HG03066 (cell line): Measurements from ENCODE around the gene SLC39A11.

Experiments used
- ATAC-seq: cut with Tn5 transposase; IDR thresholded peaks from one replicate; pipeline ENCODE4 v1.9.1; 2021; ENCODE audit warnings: low read depth; ENCODE audit not compliant: unreplicated experiment

The SLC39A11 gene

DNA sequence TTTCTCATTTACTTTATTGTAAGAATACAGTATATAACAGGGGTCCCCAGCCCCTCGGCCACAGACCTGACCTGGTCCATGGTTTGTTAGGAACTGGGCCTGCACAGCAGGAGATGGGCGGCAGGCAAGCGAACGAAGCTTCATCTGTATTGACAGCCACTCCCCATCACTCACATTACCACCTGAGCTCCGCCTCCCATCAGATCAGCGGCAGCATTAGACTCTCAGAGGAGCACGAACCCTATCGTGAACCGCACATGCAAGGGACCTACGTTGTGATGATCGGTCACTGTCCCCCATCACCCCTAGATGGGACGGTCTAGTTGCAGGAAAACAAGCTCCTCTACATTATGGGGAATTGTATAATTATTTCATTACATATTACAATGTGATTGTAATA, 410.6 kb downstream of the SLC39A11 start:
- ATAC-seq: no peak

DNA sequence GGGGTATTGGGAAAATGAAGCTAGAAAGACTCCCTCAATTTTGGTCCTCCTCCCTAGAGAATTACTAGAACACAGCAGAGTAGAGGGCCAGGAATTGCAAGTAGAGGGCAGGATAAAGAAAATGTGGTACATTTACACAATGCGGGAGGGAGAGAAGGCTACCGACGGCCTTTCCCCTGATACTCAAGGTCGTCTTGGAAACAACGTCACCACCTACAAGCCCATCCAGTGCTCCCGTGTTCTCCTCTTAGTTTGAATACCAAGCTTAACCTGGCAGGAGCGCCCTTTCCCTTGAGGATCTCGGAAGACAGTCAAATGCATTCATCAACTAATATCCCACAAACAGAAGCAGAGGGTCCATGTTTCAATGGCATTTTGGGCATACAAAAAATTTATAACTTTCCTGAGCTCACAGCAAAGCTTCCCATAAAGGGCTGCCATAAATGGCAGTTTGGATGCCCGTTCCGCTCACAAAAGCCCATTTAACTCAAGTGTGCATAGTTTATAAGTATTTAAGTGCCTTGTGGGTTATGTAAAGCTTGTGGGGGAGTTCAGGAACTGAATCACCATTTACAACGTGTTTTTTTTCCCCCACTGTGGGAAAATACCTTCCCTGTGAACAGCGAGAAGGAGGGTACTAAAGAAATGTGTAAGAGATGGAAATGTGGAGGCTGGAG, 414.6 kb downstream of the SLC39A11 start:
- no peak for ATAC-seq

DNA sequence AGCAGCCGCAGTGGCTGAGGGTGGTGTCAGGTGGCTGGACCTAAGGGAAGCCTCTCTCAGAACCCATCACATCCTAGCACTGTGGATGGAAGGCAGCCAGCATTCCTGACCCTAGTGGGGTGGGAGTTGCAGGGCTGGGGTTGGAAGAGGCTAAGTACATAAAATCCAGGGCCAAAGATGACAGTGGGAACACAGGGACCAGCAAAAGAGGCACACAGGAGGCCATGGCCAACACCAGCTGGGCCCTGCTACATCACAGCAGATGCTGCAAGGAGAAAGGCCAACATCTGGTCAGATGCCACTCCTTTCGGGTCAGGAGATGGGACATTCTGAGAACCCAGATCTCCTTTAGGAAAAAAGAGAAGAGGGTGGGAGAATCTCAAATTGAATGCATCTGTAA, 415.4 kb downstream of the SLC39A11 start:
- no peak for ATAC-seq

DNA sequence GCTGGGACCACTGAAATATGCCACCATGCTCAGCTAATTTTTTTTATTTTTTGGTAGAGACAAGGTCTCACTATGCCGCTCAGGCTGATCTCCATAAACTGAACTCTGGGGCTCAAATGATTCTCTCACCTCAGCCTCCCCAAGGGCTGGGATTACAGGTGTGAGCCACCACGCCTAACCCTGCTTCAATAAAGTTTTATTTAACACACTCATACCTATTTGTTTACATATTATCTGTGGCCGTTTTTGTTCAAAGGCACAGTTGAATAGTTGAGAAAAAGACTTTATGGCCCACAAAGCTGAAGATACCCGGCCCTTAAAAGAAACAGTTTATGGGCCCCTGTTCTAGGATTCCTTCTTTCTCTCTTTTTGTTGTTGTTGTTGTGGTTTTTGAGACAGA, 419.8 kb downstream of the SLC39A11 start:
- ATAC-seq: no peak

DNA sequence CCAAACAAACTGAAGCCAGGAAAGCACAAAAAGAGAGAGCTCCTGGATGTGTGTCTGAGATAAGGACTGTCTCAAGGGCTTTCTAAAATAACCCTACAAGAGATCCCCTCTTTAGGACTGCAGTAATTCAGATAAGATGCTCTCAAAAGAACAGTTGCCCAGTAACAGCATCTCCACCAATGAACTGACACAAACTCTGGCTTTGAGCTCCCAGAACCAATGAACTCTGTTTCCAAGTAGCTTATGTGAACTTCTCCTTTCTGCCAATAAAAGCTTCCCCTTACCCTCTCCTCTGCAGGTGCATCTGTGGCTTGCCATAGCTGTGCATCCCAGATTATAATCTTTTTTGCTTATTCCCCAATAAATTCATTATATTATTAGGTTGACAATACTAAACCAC, 421.5 kb downstream of the SLC39A11 start:
- no peak for ATAC-seq

DNA sequence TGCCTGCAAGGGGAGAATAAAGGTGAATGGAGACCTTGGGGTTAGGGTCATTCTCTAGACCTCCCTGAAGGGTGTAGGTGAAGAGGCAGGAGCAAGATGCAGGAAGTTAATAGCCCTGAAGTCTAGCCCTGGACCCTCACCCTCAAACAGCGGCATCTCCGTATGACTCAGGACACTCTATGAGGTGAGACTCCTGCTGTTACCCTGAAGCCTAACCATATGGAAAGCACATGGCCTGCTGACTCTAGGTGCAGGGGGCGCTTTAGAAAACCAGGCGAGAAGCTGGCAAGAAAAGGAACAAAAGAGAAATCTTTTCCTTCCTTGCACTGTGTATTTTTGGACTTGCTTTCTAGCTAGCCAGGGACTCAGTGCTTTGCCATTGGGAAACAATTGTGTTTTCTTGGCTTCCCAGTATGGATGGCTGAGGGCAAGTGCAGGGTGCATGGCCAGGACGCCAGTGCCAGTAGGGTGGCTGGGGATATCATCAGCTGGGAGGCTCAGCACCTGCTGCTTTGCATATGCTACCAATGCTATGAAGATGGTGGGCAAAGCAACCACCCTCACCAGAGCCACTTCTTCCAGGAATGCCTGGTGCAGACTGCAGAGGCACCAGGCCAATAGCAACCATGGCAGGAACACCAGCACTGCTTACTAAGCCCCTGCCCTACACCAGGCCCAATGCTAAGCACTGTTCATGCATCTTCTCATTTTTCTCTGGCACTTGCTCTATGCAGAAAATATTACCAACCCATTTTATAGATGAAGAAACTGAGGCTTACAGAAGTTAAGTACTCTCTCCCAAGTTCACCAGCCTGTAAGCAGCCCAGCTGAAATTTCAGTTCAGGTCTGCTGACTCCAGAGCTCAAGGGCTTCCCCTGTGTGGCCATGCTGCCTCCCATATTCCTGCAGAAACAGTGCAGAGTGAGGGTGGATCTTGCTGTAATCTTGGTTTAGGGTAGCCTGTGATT, 425.1 kb downstream of the SLC39A11 start:
- no peak for ATAC-seq

DNA sequence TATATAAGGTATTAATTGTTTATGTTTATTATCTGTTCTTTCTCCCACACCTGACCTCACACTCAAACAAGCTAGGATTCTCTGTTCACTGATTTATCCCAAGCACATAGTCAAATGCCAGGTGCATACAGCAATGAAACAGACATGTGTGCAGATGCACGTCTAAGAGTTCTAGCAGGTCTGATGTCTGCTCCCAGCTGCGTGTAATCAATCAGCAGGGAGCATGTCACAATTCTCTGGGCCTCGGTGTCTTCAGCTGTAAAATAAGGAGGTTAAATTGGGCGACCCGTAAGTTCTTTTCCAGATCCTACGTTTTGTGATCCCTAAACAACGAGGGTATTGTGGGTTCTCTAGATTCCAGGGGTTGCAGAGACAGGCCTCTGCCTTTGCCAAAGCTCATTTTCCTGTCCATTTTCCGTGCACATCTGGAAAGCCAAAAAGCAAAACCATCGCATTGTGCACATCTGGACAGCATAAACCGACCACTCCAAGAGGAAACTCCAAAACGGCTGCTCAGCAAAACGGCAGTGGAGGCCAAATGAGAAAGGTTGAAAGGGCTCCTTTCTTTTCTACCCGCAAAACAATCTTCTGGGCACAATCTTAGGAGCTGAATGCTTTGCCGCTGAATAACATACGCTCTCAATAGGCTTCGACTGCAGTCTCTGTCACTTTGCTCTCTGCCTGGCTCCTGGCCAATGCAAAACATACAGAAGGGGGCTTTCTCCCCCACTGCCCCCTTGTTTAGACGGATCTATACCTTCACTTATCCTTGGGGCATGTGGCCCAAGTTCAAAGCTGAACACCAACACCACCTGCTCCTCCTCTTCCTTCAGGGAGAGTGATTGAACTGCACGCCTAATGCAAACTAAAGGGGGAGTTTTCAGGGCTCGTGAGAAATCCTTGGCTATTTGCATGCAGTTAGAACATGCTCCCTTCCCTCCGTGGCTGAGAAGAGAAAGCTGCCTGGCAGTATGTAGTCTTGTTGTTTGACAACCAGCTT, 426.3 kb downstream of the SLC39A11 start:
- no peak for ATAC-seq

DNA sequence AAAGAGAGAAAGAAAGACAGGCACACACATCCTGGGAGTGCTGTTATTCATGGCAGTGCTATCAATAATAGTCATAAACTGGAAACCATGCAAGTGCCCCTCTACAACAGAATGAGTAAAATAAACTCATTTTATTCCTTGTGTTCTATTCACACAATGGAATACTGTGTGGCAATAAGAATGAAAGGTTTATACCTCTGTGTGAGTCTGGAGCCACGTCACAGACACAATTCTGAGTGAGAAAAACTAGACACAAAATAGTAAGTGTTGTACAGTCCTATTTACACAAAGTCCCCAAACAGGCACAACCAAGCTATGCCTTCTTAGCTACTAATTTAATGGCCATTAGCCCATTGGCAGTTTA, 429.7 kb downstream of the SLC39A11 start:
- no peak for ATAC-seq

DNA sequence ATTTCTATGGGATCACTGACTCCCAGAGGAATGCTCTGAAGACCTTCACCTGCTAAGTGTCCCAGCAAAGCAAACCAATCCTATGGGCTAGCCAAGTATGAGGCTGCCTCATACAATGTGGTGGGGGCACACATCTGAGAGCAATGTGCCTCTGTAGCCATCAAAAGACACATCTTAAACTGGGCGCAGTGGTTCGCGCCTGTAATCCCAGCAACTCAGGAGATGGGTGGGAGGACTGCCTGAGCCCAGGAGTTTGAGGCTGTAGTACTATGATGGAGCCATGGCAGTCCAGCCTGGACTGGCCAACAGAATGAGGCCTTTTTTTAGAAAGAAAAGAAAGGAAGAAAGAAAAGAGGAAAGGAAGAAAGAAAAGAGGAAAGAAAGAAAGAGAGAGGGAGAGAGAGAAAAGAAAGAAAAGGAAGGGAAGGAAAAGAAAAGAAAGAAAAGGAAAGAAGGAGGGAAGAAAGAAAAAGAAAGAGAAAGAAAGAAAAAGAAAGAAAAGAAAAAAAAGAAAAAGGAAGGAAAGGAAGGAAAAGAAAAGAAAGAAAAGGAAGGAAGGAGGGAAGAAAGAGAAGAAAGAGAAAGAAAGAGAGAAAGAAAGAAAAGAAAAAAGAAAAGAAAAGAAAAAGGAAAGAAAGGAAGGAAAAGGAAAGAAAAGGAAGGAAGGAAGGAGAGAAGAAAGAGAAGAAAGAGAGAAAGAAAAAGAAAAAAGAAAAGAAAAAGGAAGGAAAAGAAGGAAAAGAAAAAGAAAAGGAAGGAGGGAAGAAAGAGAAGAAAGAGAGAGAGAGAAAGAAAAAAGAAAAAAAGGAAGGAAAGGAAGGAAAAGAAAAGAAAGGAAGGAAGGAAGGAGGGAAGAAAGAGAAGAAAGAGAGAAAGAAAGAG, 430.3 kb downstream of the SLC39A11 start:
- no peak for ATAC-seq

DNA sequence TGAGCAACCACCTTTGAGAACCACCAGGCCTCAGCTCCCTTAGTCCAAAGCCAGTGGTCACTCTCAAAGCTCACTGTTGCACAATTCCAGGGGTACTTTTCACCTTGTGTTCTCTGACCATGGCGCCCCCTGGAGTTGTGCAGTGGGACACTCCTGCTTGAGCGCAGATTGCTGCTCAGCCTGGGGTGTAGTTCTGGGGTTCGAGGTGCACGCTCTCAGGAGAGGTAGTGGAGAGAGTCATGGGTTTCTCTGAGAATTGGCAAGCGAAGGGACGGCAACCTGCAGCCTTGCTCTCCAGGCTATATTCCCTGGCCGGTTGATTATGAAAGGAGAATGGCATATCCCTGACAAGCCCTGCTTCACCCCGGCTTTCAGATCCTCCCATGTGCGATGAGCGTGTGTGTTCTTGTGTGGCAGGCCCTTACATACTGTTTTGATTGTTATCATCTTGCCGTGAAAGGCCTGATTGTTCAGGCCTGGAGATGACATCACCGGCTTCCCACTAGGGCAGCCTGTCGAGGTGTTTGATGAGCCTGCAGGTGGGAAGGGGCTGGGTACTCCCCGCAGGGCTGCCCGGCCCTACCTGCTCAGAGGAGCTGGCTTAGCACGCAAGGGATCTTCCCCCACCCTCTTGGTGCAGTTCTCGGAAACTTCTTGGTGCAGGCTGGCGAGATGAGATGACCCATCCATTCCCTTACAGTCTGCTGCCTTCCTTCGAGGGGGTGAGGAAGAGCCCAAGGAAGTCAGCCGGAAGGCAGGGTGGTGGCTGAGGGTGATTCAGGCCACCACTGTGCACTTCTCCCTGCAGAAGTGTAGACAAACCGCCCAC, 431.2 kb downstream of the SLC39A11 start:
- ATAC-seq: no peak

DNA sequence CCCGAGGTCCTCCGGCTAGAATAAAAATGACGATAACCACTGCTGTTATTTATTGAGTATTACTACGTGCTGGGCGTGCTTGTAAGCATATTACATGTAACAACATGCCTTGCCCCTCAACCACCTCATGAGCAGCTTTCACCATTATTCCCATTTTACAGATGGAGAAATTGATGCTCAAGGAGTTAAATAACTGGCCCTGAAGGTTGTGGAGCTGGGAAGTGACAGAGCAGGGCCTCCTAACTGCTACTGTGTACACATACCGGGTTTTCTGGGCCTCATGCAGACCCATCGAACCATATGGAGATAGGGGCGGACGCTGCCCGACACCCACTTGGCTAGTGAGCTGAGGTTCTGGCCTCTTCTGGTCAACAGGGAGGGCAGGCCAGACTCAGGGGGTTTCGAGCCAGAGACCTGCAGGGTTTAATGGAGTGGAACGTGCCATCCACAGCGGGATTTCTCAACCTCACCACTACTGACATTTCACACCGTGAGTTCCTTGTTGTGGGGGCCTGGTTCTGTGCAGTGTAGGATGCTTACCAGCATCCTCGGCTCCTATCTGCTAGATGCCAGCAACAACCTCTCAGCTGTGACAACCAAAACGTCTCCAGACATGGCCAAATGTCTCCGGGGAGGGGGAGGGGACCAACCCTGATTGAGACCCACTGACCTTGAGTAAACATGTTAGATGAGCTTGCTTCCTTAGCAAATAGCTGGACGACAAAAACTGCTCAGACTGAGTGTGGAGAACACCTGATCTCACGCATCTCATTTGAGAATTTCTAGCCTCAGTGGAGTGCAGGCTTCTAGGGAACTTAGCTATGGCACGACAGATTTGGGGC, 432.0 kb downstream of the SLC39A11 start:
- ATAC-seq: no peak

DNA sequence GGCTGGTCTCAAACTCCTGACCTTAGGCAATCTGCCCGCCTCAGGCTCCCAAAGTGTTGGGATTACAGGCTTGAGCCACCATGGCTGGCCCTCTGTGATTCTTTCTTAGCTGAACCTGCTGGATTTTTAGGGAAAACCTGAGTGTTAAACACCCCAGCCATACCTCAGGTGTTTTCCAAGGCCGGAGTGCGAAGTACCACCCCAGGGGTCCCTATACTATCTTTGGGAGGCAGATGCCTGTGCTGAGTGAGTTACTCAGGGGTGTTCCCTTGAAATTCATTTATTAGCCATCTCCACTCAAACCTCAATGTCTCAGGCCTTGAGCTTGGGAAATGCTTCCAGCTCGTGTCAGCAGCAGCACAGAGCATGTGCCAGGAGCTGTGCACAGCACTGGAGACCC, 432.7 kb downstream of the SLC39A11 start:
- no peak for ATAC-seq

DNA sequence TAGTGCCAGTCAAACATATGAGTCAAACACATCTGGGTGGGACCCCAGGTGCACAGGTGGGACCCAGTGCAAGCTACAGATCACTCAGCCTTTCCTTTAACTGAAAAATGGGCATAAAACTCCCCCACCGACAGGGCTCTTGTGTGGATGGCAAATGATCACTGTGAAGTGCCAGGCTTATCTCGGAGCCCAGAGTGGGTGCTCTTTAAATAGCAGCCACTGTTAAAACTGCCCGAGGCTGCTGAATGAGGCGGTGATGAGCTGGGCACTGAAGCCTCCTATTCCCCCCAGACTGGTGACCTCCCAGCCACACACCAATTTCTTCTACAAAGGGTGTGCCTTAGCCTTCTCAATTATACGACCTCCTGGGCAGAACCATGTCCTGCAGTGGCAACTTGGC, 433.8 kb downstream of the SLC39A11 start:
- no peak for ATAC-seq

DNA sequence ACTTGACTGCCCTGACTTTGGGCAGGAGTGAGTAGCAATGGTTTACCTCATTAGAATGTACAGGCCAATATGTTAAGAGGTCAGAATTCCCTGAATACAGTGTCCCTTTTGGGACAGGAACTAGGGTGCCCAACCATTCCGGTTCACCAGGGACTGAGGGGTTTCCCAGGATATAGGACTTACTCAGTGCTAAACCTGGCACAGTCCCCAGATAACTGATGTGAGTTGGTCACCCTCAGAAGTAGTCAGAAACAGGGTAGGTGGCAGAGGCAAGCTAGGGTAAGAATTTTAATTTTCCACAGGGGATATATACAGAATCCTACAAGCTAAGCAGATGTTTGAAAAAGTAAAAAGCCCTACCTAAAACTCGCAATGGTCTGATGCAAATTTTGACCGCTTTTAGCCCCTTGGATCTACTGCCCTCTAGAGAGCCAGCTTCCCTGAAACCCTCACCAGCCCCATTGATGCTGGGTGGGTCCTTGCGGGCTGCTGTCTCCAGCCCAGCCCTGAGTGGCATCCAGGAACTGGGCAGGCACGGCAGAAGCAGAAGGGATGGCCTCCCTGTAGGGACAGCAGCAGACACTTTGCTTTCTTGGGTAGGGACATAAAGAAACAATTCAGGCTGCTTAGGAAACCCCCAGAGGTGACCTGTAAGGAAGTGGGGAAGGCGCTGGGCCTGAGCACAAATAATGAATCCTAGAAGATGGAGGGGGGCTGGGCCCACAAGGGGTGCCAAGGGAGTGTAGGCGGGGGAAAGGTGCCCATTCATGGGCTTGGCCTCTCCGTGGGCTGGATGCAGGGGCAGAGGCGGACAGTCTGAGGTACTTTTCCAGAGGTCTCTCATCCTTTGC, 434.8 kb downstream of the SLC39A11 start:
- ATAC-seq: no peak

DNA sequence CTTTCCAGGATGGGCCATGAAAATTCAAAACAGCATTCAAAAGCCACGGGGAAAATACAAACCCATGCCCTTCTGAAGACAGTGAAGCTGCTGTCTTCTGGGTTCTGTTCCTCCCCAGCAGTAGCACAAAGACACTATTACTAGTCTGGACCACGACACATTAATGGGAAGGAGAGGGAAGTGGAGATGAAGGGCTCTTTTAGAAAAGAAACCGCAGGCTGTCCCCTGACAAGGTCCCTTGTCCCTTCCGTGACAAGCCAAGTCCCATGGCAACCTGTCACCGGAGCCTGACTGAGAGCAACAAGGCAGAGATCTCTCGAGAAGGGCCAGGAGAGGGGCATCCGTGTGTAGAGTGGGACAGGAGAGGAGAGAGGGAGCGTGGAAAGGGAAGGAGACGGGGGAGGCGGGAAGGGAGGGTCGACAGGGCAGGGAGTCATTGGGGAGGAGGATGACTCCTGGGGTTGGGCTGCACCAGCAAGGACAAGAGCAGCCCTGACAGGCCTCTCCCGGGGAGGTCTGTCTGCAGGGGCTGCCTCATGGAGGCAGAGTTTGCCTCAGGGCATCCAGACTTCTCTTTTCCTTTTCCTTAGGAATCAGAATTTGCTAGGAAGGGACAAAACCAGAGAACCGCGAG, 436.2 kb downstream of the SLC39A11 start:
- ATAC-seq: no peak

DNA sequence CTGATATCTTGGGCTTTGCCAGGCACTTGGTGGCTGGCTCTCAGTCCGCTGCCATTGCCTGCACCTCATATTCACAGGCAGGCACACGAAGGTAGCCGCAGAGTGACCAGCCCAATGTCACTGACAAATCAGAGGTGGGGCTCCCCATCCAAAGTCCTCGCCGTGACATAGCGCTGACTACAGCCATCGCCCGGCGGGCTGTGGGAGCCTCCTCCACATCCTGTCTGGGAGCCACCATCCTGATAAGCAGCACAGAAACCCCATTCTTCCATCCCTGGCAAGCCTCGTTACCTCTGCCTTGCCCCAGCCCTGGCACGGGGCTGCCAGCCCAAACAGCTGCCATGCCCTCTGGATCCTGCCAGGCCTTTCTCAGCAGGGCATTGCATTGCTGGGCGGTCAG, 437.8 kb downstream of the SLC39A11 start:
- ATAC-seq: no peak

DNA sequence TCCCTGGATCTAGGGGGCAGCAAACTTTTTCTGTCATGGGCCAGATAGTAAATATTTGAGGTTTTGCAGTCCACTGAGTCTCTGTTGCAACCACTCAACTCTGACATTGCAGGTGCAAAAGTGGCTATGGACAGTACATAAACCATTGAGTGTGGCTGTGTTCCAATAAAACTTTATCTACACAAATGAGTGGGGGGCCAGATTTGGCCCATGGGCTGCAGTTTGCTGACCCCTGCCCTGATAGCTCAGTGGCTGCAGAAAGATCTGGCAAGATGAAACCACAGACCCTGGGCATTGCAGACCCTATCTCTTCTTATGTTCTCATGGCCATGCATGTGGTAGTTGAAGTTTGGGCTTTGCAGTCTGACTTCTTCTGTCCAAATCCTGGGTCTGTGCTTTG, 440.5 kb downstream of the SLC39A11 start:
- ATAC-seq: no peak
